ENCODE measurements around the gene C21orf58.

DNA sequence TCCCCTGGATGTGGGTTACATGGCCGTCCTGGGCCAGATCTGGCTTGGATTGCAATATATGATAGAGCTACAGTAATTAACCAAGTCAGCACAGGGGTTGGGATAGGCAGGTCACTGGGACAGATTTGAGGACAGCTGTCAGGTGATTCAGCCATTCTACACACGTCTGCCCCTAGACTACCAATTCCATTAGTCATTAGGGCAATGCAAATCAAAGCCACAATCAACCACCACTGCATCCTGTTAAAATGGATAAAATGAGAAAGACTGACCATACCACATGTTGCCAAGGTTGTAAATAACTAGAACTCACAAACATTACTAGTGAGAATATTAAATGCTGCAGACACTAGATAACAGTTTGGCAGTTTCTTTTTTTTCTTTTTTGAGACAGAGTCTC lies 16.0 kb downstream of the C21orf58 start:
- TF ChIP-seq CTCF (IDR thresholded peaks at IDR 0.05; ENCODE audit: borderline replicate concordance, extremely low read depth, low read length, poor library complexity, severe bottlenecking) (no peak), EZH2 (IDR thresholded peaks at IDR 0.05; ENCODE audit: borderline replicate concordance, low read depth, low read length, severe bottlenecking) (no peak)
